Dedifferentiated amniotic fluid mesenchymal stem cell (primary cell): ENCODE measurements around the gene GPR171.
A peak's percentile ranks its signal among the peaks of the same experiment; 100 is the strongest.
"Not testable (repeated sequence)": the region's sequence is repeated elsewhere in the genome, so short reads cannot be mapped to it uniquely, and the experiment has no call there.

Experiments used
- DNase-seq: peaks from one replicate; pipeline ENCODE4 v3.0.0-alpha.2; 2016; ENCODE audit errors: extremely low spot score

GPR171 gene

DNA sequence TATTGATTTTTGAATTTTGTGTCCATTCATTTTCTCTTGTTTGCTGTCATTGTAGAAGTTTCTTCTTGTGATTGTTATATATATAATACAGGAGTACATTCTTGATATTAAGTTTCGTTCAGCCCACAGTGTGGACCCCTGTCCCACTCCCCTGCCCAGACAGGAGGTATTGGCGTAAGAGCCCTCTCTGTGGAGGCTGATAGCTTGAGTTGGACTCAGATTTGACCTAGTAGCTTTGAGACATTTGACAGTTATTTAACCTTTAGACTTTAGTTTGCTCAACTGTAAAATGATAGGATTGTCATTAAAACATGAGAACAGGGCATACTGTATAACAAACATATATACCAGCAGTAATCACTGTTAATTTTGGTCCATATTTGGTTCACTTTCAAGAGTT is 27.1 kb downstream of the GPR171 start:
- no peak for DNase-seq

GRCh38 chr3:151174351-151174750 is 28.7 kb downstream of the GPR171 start:
- DNase-seq: no peak

DNA sequence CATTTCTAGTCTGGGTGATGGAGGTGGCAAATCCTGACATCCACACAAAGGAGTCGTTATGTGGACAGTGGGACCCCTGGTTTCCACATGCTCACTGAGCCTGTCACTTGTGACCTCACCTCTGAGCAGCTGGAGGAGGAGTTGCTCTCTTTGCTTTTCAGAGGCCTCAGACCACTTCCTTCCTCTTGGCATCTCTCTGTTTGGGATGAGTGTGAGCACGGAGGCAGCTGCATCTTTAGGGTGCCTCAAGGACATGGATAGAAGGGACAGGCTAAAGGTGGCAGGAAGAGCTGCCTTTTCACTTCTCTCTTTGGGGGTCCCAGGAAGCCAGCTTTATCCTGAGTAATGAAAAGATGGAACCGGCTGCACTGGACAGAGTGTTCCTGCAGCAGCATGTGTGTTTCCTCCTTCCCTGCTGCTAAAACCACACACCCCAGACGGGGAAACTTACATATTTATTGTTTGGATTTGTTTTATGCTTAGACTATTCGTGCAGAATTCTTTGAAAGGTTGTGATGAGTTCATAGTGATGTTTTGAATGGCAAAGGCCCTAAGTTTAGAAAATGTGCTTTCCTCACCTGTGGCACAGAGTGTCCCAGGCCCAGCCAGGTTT is 31.8 kb downstream of the GPR171 start:
- DNase-seq: no peak

- DNase-seq: not testable (repeated sequence)
Observed at GRCh38 chr3:151169948-151170679, 32.9 kb downstream of the GPR171 start.

- DNase-seq: no peak
Observed at GRCh38 chr3:151169262-151169947, 33.6 kb downstream of the GPR171 start.

DNA sequence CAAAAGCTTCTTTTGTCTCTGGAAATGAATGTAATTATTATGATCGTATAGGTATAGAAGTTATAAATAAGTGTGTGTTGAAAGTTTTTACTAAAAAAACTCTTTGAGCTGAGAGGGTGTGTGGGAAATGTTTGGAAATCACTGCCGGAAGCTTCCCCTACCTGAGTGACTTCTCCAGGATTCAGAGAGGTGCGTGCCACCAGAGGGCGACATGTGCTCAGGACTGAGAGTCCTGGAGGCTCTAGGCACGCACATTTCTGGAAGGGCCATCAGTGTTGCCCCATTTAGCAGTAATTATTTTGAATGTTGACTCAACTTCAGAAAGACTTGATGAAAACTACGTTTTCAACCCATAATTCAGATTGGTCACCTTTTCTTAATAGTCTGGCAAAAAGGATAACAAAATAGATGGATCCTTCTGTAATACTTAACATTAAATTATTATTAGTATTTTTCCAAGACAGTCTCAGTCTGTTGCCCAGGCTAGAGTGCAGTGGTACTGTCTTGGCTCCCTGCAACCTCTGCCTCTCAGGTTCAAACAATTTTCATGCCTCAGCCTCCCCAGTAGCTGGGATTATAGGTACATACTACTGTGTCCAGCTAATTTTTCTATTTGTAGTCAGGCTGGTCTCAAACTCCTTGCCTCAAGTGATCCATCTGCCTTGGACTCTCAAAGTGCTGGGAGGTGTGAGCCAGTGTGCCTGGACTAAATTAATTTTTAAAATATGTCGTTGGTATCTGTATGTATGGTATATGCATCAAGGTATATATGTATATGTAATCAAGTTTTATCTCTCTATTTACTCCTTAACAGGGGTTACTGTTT is 34.5 kb downstream of the GPR171 start:
- DNase-seq: peak; percentile 72

- DNase-seq: no peak
Observed at GRCh38 chr3:151166161-151166560, 36.9 kb downstream of the GPR171 start.

- DNase-seq: no peak
Observed at GRCh38 chr3:151165226-151165625, 37.8 kb downstream of the GPR171 start.

GRCh38 chr3:151159806-151160205 is 43.2 kb downstream of the GPR171 start:
- no peak for DNase-seq

DNA sequence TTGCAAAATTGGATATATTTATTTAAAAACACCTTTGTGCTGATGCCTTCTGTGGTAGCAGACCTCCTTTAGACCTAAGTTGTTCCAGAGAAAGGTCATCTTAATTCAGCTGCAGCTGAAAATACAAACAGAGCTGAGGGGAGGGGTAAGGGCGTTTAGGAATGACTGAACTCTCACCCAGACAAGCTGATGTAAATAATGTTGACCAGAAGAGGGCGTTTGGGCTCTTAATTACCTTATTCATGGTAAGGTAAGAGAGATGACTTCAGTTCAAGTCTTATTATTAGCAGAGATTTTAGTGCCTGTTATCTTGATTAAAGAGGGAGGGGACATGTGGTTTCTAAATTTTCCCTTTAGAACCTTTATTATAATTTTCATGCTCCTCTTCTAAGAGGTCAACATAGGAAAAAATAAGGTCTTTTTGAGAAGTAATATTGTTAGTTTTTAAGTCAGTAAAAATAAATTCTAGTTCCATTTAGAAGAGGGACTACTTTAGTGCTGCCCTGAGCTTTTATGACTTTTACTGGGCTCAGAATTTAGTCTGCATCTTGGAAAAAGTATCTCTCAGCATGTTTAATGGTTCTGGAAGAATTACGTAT is 46.3 kb downstream of the GPR171 start:
- DNase-seq: no peak

GRCh38 chr3:151155409-151156128 is 47.4 kb downstream of the GPR171 start:
- DNase-seq: no peak

GRCh38 chr3:151154566-151154965 is 48.5 kb downstream of the GPR171 start:
- DNase-seq: no peak

GRCh38 chr3:151152455-151153079 is 50.4 kb downstream of the GPR171 start:
- DNase-seq: no peak
